ENCODE results near the gene IL17A. TPM values are rescaled to one million over a fixed set of nuclear protein-coding genes. Genes with fewer than 3 reads are reported as not detected.
A peak's percentile ranks its signal among the peaks of the same experiment; 100 is the strongest.

Gene IL17A
- total and polyA plus RNA-seq, 4 donors = 0.14 TPM; not detected in 3

- WGBS, 2 donors = 79 to 83% methylated on average over 4 of the region's 4 CpGs
- no peak overlapping the region for H3K4me3 ChIP-seq
These were observed 25.6 kb upstream of the IL17A start for GRCh38 chr6:52160472-52161104.

GRCh38 chr6:52161689-52162438, 24.3 kb upstream of the IL17A start:
- WGBS, 2 donors = 58 to 74% methylated on average over 3 of the region's 3 CpGs
- no peak overlapping the region for H3K9ac ChIP-seq (ENCODE audit: insufficient read depth in 1 of 2, low read length in 2 of 2)
- no peak overlapping the region for H3K4me3 ChIP-seq
- no peak overlapping the region for H3K27ac ChIP-seq (ENCODE audit: low read depth in 1 of 2, low read length in 1 of 2)
- no peak for DNase-seq
- H3K27me3 ChIP-seq (ENCODE audit: control insufficient read depth in 3 of 3, insufficient read depth in 3 of 3, low read length in 2 of 3) = no peaks in the 10 kb centered on the region
- H3K9me3 ChIP-seq (ENCODE audit: control insufficient read depth in 4 of 4, insufficient read depth in 3 of 4, low read length in 3 of 4) = peaks cover 0 to 5% (median 3%) of the 10 kb centered on the region in 4 donors
- H3K4me1 ChIP-seq (ENCODE audit: control insufficient read depth in 5 of 5, insufficient read depth in 5 of 5, low read length in 5 of 5) = no peaks in the 10 kb centered on the region
- no peak for ATAC-seq (ENCODE audit: insufficient read depth, low FRiP score)
- no peaks in the 10 kb centered on the region for H3K36me3 ChIP-seq (ENCODE audit: control insufficient read depth in 4 of 4, insufficient read depth in 4 of 4, low read length in 4 of 4)
- TF ChIP-seq CTCF (IDR thresholded peaks at IDR 0.05; ENCODE audit: control extremely low read depth, extremely low read depth) = no peak

More at GRCh38 chr6:52160472-52161104, 25.6 kb upstream of the IL17A start:
- H3K27me3 ChIP-seq (ENCODE audit: control insufficient read depth in 3 of 3, insufficient read depth in 3 of 3, low read length in 2 of 3) = no peaks in the 10 kb centered on the region
- peaks cover 0 to 7% (median 2%) of the 10 kb centered on the region in 4 donors for H3K9me3 ChIP-seq (ENCODE audit: control insufficient read depth in 4 of 4, insufficient read depth in 3 of 4, low read length in 3 of 4)
- no peak for ATAC-seq (ENCODE audit: insufficient read depth, low FRiP score)
- H3K36me3 ChIP-seq (ENCODE audit: control insufficient read depth in 4 of 4, insufficient read depth in 4 of 4, low read length in 4 of 4) = no peaks in the 10 kb centered on the region
- H3K4me1 ChIP-seq (ENCODE audit: control insufficient read depth in 5 of 5, insufficient read depth in 5 of 5, low read length in 5 of 5) = no peaks in the 10 kb centered on the region
- no peak overlapping the region for H3K9ac ChIP-seq (ENCODE audit: insufficient read depth in 1 of 2, low read length in 2 of 2)
- DNase-seq = no peak
- TF ChIP-seq CTCF (IDR thresholded peaks at IDR 0.05; ENCODE audit: control extremely low read depth, extremely low read depth) = no peak
- H3K27ac ChIP-seq (ENCODE audit: low read depth in 1 of 2, low read length in 1 of 2) = no peak overlapping the region

GRCh38 chr6:52162940-52163908, 23.0 kb upstream of the IL17A start:
- Histone ChIP-seq H3K9me3 (ENCODE audit: control insufficient read depth in 4 of 4, insufficient read depth in 3 of 4, low read length in 3 of 4) (peaks cover 0 to 5% (median 3%) of the 10 kb centered on the region in 4 donors), H3K27ac (ENCODE audit: low read depth in 1 of 2, low read length in 1 of 2) (no peak overlapping the region), H3K36me3 (ENCODE audit: control insufficient read depth in 4 of 4, insufficient read depth in 4 of 4, low read length in 4 of 4) (no peaks in the 10 kb centered on the region), H3K4me3 (no peak overlapping the region), H3K4me1 (ENCODE audit: control insufficient read depth in 5 of 5, insufficient read depth in 5 of 5, low read length in 5 of 5) (no peaks in the 10 kb centered on the region), H3K27me3 (ENCODE audit: control insufficient read depth in 3 of 3, insufficient read depth in 3 of 3, low read length in 2 of 3) (no peaks in the 10 kb centered on the region), H3K9ac (ENCODE audit: insufficient read depth in 1 of 2, low read length in 2 of 2) (no peak overlapping the region)
- ATAC-seq (ENCODE audit: insufficient read depth, low FRiP score) = peak; percentile 48
- peak; percentile 23 for TF ChIP-seq CTCF (IDR thresholded peaks at IDR 0.05; ENCODE audit: control extremely low read depth, extremely low read depth)
- 63 to 70% methylated on average over 4 of the region's 4 CpGs for WGBS, 2 donors
- DNase-seq = peak in 1 of 3 donors; percentile 23
